ENCODE measurements around the gene TCOF1. TPM values are rescaled to one million over a fixed set of nuclear protein-coding genes. Genes with fewer than 3 reads are reported as not detected.

Gene TCOF1
- total RNA-seq, 2 experiments from 2014 or later = 61.3 to 108 TPM

DNA sequence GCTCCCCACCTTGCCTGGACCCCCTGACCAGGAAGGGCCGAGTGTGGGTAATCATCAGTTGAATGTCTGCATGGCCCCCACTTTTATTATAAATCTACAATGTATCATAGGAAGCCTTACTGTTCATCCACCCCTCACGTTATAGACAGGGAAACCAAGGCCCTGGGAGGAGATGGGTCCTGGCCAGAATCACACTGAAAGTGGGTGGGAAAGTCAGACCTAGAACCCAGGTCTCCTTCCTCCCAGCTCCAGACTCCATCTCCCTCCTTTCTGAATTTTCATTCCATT lies 38.1 kb downstream of the TCOF1 start:
- TF ChIP-seq EZH2phosphoT487 (IDR thresholded peaks at IDR 0.05; ENCODE audit: borderline replicate concordance, low read depth, low read length) = no peak
- TF ChIP-seq, protein P1, sequence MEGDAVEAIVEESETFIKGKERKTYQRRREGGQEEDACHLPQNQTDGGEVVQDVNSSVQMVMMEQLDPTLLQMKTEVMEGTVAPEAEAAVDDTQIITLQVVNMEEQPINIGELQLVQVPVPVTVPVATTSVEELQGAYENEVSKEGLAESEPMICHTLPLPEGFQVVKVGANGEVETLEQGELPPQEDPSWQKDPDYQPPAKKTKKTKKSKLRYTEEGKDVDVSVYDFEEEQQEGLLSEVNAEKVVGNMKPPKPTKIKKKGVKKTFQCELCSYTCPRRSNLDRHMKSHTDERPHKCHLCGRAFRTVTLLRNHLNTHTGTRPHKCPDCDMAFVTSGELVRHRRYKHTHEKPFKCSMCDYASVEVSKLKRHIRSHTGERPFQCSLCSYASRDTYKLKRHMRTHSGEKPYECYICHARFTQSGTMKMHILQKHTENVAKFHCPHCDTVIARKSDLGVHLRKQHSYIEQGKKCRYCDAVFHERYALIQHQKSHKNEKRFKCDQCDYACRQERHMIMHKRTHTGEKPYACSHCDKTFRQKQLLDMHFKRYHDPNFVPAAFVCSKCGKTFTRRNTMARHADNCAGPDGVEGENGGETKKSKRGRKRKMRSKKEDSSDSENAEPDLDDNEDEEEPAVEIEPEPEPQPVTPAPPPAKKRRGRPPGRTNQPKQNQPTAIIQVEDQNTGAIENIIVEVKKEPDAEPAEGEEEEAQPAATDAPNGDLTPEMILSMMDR (conservative IDR thresholded peaks at IDR 0.05; ENCODE audit: low read length) = no peak
- no peaks in the 10 kb centered on the region for H4K20me1 ChIP-seq (ENCODE audit: insufficient read depth, low read length)
- peaks cover 98% of the 10 kb centered on the region for H3K36me3 ChIP-seq (ENCODE audit: insufficient read depth, low read length)
- no peak overlapping the region for H3K4me2 ChIP-seq (ENCODE audit: low read length)
- no peaks in the 10 kb centered on the region for H3K9me2 ChIP-seq (ENCODE audit: insufficient read depth, low read length)
- no peaks in the 10 kb centered on the region for H3K9me3 ChIP-seq (ENCODE audit: low read length)
- peaks cover 16% of the 10 kb centered on the region for H3K4me1 ChIP-seq (ENCODE audit: insufficient read depth, low read length, poor library complexity, severe bottlenecking)
- no peak overlapping the region for H3K4me3 ChIP-seq (ENCODE audit: low read depth, low read length, poor library complexity, severe bottlenecking)
- H3K27ac ChIP-seq (ENCODE audit: low read depth, low read length, poor library complexity, severe bottlenecking) = no peak overlapping the region
- no peak overlapping the region for H2AFZ ChIP-seq (ENCODE audit: low read length)
- intact Hi-C loops (cut with micrococcal nuclease; ENCODE audit: unreplicated experiment) = no loop called here
- no peaks in the 10 kb centered on the region for H3K79me2 ChIP-seq (ENCODE audit: insufficient read depth, low read depth, low read length)
- no TSS peak for BruUV-seq (replicated peaks)
- ChIA-PET CTCF (ENCODE audit: unreplicated experiment) (no interaction called here), POLR2A (interaction anchor here (0.7 kb wide), 1 partner anchor 24 kb away, joined by 3 read pairs; no protein-coding TSS in a partner anchor)
- no peak for DNase-seq (ENCODE audit: low spot score)

DNA sequence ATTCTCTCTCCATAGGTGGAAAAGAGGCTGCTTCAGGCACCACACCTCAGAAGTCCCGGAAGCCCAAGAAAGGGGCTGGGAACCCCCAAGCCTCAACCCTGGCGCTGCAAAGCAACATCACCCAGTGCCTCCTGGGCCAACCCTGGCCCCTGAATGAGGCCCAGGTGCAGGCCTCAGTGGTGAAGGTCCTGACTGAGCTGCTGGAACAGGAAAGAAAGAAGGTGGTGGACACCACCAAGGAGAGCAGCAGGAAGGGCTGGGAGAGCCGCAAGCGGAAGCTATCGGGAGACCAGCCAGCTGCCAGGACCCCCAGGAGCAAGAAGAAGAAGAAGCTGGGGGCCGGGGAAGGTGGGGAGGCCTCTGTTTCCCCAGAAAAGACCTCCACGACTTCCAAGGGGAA lies 38.8 kb downstream of the TCOF1 start:
- TF ChIP-seq, protein P1 (conservative IDR thresholded peaks at IDR 0.05; ENCODE audit: low read length) = no peak
- TF ChIP-seq EZH2phosphoT487 (IDR thresholded peaks at IDR 0.05; ENCODE audit: borderline replicate concordance, low read depth, low read length) = no peak

DNA sequence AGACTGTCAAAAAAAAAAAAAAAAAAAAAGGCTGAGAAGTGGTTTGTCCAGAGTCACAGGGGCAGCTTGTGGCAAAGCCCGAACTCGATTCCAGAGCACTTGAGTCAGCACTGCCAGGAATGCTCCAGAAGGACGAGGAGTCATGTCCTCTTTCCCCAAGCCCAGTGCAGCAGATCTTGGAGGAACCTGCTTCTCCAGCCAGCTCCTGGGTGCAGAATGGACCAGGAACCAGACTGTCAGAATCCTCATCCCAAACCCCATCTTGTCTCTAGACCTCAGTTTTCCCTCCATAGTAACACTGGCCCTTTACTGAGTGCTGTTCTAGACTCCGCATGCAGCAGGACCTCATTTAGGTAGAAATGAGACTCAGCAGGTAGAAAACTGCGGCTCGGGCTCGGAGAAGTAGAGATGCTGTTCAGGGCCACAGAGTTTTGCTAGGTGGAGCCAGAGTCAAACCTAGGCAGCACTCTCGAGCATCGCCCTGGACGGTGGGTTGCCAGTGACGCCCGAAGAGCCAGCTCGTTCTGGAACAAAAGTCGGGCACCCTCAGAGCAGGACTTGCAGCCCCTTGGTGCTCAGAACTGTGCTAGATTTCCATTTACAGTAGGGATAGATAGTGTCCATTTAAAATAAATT lies 39.8 kb downstream of the TCOF1 start:
- ChIA-PET CTCF (ENCODE audit: unreplicated experiment) (interaction anchor here (0.5 to 3.4 kb wide), 4 partner anchors 14 to 55 kb away, joined by 4 to 20 read pairs (median 6); no protein-coding TSS in a partner anchor), POLR2A (interaction anchor here (0.7 to 4.8 kb wide), 4 partner anchors 13 to 39 kb away, joined by 3 to 33 read pairs (median 4); no protein-coding TSS in a partner anchor)
- H3K4me2 ChIP-seq (ENCODE audit: low read length) = no peak overlapping the region
- H3K4me1 ChIP-seq (ENCODE audit: insufficient read depth, low read length, poor library complexity, severe bottlenecking) = peaks cover 26% of the 10 kb centered on the region
- H3K4me3 ChIP-seq (ENCODE audit: low read depth, low read length, poor library complexity, severe bottlenecking) = no peak overlapping the region
- H3K36me3 ChIP-seq (ENCODE audit: insufficient read depth, low read length) = peaks cover 98% of the 10 kb centered on the region
- H3K9me2 ChIP-seq (ENCODE audit: insufficient read depth, low read length) = no peaks in the 10 kb centered on the region
- BruUV-seq (replicated peaks) = no TSS peak
- no peak overlapping the region for H2AFZ ChIP-seq (ENCODE audit: low read length)
- no peaks in the 10 kb centered on the region for H3K79me2 ChIP-seq (ENCODE audit: insufficient read depth, low read depth, low read length)
- intact Hi-C loops (cut with micrococcal nuclease; ENCODE audit: unreplicated experiment) = no loop called here
- no peaks in the 10 kb centered on the region for H3K9me3 ChIP-seq (ENCODE audit: low read length)
- H3K27ac ChIP-seq (ENCODE audit: low read depth, low read length, poor library complexity, severe bottlenecking) = no peak overlapping the region
- TF ChIP-seq EZH2phosphoT487 (IDR thresholded peaks at IDR 0.05; ENCODE audit: borderline replicate concordance, low read depth, low read length) = no peak
- TF ChIP-seq, protein P1 (conservative IDR thresholded peaks at IDR 0.05; ENCODE audit: low read length) = no peak; the same call in 1 of the 2 replicates
- H4K20me1 ChIP-seq (ENCODE audit: insufficient read depth, low read length) = no peaks in the 10 kb centered on the region
- no peak for DNase-seq (ENCODE audit: low spot score)

More for the DNA sequence above, 38.8 kb downstream of the TCOF1 start:
- no peak overlapping the region for H3K27ac ChIP-seq (ENCODE audit: low read depth, low read length, poor library complexity, severe bottlenecking)
- H4K20me1 ChIP-seq (ENCODE audit: insufficient read depth, low read length) = no peaks in the 10 kb centered on the region
- no peaks in the 10 kb centered on the region for H3K9me3 ChIP-seq (ENCODE audit: low read length)
- no peak for DNase-seq (ENCODE audit: low spot score)
- no peaks in the 10 kb centered on the region for H3K79me2 ChIP-seq (ENCODE audit: insufficient read depth, low read depth, low read length)
- ChIA-PET POLR2A (interaction anchor here (0.6 to 0.9 kb wide), 2 partner anchors 18 to 304 kb away, joined by 3 to 5 read pairs; no protein-coding TSS in a partner anchor), CTCF (ENCODE audit: unreplicated experiment) (interaction anchor here (0.5 to 0.6 kb wide), 2 partner anchors 23 to 71 kb away, joined by 3 to 4 read pairs; no protein-coding TSS in a partner anchor)
- no peak overlapping the region for H3K4me3 ChIP-seq (ENCODE audit: low read depth, low read length, poor library complexity, severe bottlenecking)
- peaks cover 20% of the 10 kb centered on the region for H3K4me1 ChIP-seq (ENCODE audit: insufficient read depth, low read length, poor library complexity, severe bottlenecking)
- BruUV-seq (replicated peaks) = no TSS peak
- intact Hi-C loops (cut with micrococcal nuclease; ENCODE audit: unreplicated experiment) = no loop called here
- no peak overlapping the region for H2AFZ ChIP-seq (ENCODE audit: low read length)
- peaks cover 98% of the 10 kb centered on the region for H3K36me3 ChIP-seq (ENCODE audit: insufficient read depth, low read length)
- H3K9me2 ChIP-seq (ENCODE audit: insufficient read depth, low read length) = no peaks in the 10 kb centered on the region
- H3K4me2 ChIP-seq (ENCODE audit: low read length) = no peak overlapping the region
